Panc1 (cell line): Measurements from ENCODE around the gene DOK5. TPM values are rescaled to one million over a fixed set of nuclear protein-coding genes. Genes with fewer than 3 reads are reported as not detected.

Source experiments
- ATAC-seq: fragments of 200-7000 bp; cut with Tn5 transposase; 2 replicates; pipeline ENCODE4 v1.9.1; 2020; ENCODE audit warnings: mild to moderate bottlenecking, moderate library complexity
- BruUV-seq: library from RNA; stranded (reverse); fragments of 400-500 nt; replicated peaks from 2 replicates; lab custom pipeline; 2021; lab: Mats Ljungman, UMichigan
- CTCF ChIA-PET: fragments of 300-600 bp; sonication (Branson Sonifier 250); formaldehyde crosslinking; loops from one replicate; lab custom pipeline; 2022; ENCODE audit warnings: antibody characterized with exemption; lab: Charles Lee
- POLR2A ChIA-PET: fragments of 300-600 bp; sonication (Branson Sonifier 250); formaldehyde crosslinking; loops from one replicate; lab custom pipeline; 2022; ENCODE audit warnings: antibody characterized with exemption; lab: Charles Lee
- DNase-seq: peaks from one replicate; pipeline ENCODE4 v3.0.0-alpha.2; 2010; ENCODE audit warnings: low read depth, low spot score
- H3K27ac ChIP-seq: 2 replicates; pipeline ENCODE4 v1.5.1; 2011; ENCODE audit warnings: mild to moderate bottlenecking, low read length, inconsistent platforms
- H3K27me3 ChIP-seq: fragments of 200-500 bp; sonication (Bioruptor generic); 2 replicates; pipeline ENCODE4 v1.6.0; 2014; ENCODE audit warnings: low read length, inconsistent platforms; ENCODE audit not compliant: control insufficient read depth, insufficient read depth
- H3K36me3 ChIP-seq: fragments of 200-500 bp; sonication (Bioruptor generic); 2 replicates; pipeline ENCODE4 v1.5.1; 2014; ENCODE audit warnings: inconsistent platforms, mild to moderate bottlenecking, low read length, moderate library complexity; ENCODE audit not compliant: control insufficient read depth, insufficient read depth
- H3K4me1 ChIP-seq: 2 replicates; pipeline ENCODE4 v1.5.1; 2011; ENCODE audit warnings: inconsistent platforms, mild to moderate bottlenecking, low read length, moderate library complexity; ENCODE audit not compliant: control insufficient read depth, insufficient read depth
- H3K4me3 ChIP-seq, 2 experiments: 2 replicates each; pipeline ENCODE4 v1.5.1; 2011 to 2012; ENCODE audit warnings: low read depth in 2 of 2, low read length in 2 of 2, mild to moderate bottlenecking in 2 of 2, inconsistent platforms in 1 of 2, moderate library complexity in 1 of 2
- H3K9me3 ChIP-seq: fragments of 200-500 bp; sonication (Bioruptor generic); 2 replicates; pipeline ENCODE4 v1.5.1; 2014; ENCODE audit warnings: low read depth, mild to moderate bottlenecking, inconsistent platforms, low read length, moderate library complexity; ENCODE audit not compliant: control insufficient read depth, insufficient read depth
- POLR2AphosphoS5 ChIP-seq: IDR thresholded peaks from 2 replicates; pipeline ENCODE4 v1.6.1; 2012; ENCODE audit warnings: mild to moderate bottlenecking, low read depth, low read length, moderate library complexity
- REST ChIP-seq, 2 experiments: IDR thresholded peaks; 2 replicates each; pipeline ENCODE4 v1.6.1; 2011 to 2012; ENCODE audit warnings: low read depth in 2 of 2, control low read depth in 1 of 2, low read length in 1 of 2, mild to moderate bottlenecking in 1 of 2, moderate library complexity in 1 of 2; ENCODE audit not compliant: insufficient read depth in 1 of 2
- SIN3A ChIP-seq: IDR thresholded peaks from 2 replicates; pipeline ENCODE4 v1.6.1; 2012; ENCODE audit warnings: low read depth, mild to moderate bottlenecking, low read length, moderate library complexity, borderline replicate concordance; ENCODE audit not compliant: insufficient read depth
- TCF7L2 ChIP-seq: IDR thresholded peaks from 2 replicates; pipeline ENCODE4 v1.6.1; 2011; ENCODE audit warnings: mild to moderate bottlenecking, low read depth, low read length, inconsistent platforms
- in situ Hi-C: cut with HindIII; loops from 2 replicates; pipeline ENCODE4 v1.10.0; 2016; ENCODE audit warnings: low sequenced_read_pairs, low pct_unique_long_range_greater_than_20kb
- intact Hi-C: fragments of 100-400 bp; cut with micrococcal nuclease; formaldehyde crosslinking; loops from one replicate; pipeline ENCODE4 v1.10.0; 2022; ENCODE audit not compliant: unreplicated experiment
- total RNA-seq: library from RNA; stranded (reverse); gene quantifications from one replicate; pipeline ENCODE4 v1.2.1, GENCODE V29; 2021; ENCODE audit not compliant: unreplicated experiment
- TF ChIP-seq, protein P1 (sequence below): fragments of 450-650 bp; IDR thresholded peaks from 2 replicates; pipeline ENCODE4 v1.5.1; 2017; ENCODE audit warnings: mild to moderate bottlenecking

The DOK5 gene
- total RNA-seq, 1 experiment from 2014 or later = 0.18 TPM

DNA sequence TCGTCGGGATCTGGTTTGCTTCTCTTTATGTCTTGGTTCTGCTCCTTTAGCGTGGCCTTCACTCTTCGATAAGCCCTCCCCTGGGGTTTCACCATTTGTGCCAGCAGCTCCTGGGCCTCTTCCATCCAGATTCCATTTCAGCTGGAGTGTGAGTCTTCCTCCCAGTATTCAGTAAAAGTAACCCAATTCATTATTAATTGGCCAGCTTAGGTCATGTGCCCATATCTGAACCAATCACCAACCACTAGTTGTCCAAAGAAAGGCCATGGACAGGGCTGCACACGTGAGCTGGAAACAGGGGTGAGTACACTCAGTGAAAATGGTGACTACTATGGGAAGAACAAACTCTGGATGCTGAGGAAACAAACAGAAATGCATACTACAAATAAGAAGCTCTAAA is 2.8 kb upstream of the DOK5 start:
- DNase-seq = no peak
- ChIA-PET POLR2A (no interaction called here), CTCF (no interaction called here)
- H3K27ac ChIP-seq = no peak overlapping the region
- TF ChIP-seq REST (IDR thresholded peaks at IDR 0.05; ENCODE audit: insufficient read depth in 1 of 2, low read depth in 2 of 2, low read length in 1 of 2) (no peak), TCF7L2 (no peak), POLR2AphosphoS5 (no peak), SIN3A (no peak)
- TF ChIP-seq, protein P1, sequence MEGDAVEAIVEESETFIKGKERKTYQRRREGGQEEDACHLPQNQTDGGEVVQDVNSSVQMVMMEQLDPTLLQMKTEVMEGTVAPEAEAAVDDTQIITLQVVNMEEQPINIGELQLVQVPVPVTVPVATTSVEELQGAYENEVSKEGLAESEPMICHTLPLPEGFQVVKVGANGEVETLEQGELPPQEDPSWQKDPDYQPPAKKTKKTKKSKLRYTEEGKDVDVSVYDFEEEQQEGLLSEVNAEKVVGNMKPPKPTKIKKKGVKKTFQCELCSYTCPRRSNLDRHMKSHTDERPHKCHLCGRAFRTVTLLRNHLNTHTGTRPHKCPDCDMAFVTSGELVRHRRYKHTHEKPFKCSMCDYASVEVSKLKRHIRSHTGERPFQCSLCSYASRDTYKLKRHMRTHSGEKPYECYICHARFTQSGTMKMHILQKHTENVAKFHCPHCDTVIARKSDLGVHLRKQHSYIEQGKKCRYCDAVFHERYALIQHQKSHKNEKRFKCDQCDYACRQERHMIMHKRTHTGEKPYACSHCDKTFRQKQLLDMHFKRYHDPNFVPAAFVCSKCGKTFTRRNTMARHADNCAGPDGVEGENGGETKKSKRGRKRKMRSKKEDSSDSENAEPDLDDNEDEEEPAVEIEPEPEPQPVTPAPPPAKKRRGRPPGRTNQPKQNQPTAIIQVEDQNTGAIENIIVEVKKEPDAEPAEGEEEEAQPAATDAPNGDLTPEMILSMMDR = no peak
- no peak overlapping the region for H3K4me3 ChIP-seq
- ATAC-seq = no peak
- peaks cover 18% of the 10 kb centered on the region for H3K27me3 ChIP-seq
- H3K4me1 ChIP-seq = peaks cover 4% of the 10 kb centered on the region; the same call in 1 of the 2 replicates
- intact Hi-C loops (no loop called here), in situ Hi-C loops (no loop called here)
- H3K9me3 ChIP-seq = no peaks in the 10 kb centered on the region
- H3K36me3 ChIP-seq = no peaks in the 10 kb centered on the region
- BruUV-seq = no TSS peak

DNA sequence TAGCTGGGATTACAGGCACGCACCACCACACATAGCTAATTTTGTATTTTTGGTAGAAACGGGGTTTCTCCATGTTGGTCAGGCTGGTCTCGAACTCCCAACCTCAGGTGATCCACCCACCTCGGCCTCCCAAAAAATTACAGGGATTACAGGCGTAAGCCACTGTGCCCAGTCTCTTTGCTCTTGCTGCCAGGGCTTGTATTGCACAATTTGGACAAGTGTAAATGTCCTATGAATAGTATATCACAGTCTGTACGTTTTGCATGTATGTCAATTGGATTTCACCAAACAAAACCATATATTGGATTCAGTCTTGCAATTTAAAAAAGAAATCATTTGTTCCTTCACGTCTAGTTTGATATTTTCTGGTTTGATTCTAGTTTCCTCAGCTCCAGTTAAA is 2.1 kb upstream of the DOK5 start:
- intact Hi-C loops (no loop called here), in situ Hi-C loops (no loop called here)
- DNase-seq = no peak

More for the DNA sequence above, 2.1 kb upstream of the DOK5 start:
- BruUV-seq = no TSS peak
- ChIA-PET POLR2A (no interaction called here), CTCF (no interaction called here)
- Histone ChIP-seq H3K36me3 (no peaks in the 10 kb centered on the region), H3K27me3 (peaks cover 26% of the 10 kb centered on the region), H3K27ac (no peak overlapping the region), H3K4me3 (no peak overlapping the region), H3K9me3 (no peaks in the 10 kb centered on the region), H3K4me1 (peaks cover 4% of the 10 kb centered on the region; the same call in 1 of the 2 replicates)
- no peak for ATAC-seq
- TF ChIP-seq, protein P1 = no peak
- TF ChIP-seq REST (IDR thresholded peaks at IDR 0.05; ENCODE audit: insufficient read depth in 1 of 2, low read depth in 2 of 2, low read length in 1 of 2) = no peak
- TF ChIP-seq POLR2AphosphoS5 = no peak
- TF ChIP-seq TCF7L2 = no peak
- TF ChIP-seq SIN3A = no peak
